ENCODE results near the gene SYNM. TPM values are rescaled to one million over a fixed set of nuclear protein-coding genes. Genes with fewer than 3 reads are reported as not detected.

SYNM gene
- total RNA-seq, 1 donor from 2014 or later: 1.4 TPM

- TF ChIP-seq CTCF (IDR thresholded peaks at IDR 0.05; ENCODE audit: unreplicated experiment): no peak
- no peaks in the 10 kb centered on the region for H3K36me3 Mint-ChIP-seq
- H3K27ac Mint-ChIP-seq: no peak overlapping the region
- H3K4me1 Mint-ChIP-seq: peaks cover 2% of the 10 kb centered on the region
- no peaks in the 10 kb centered on the region for H3K9me3 Mint-ChIP-seq
- peaks cover 61% of the 10 kb centered on the region for H3K27me3 Mint-ChIP-seq (ENCODE audit: low read depth)
- DNase-seq (ENCODE audit: low spot score in 2 of 2, unreplicated experiment in 2 of 2): no peak
- no peak overlapping the region for H3K4me3 Mint-ChIP-seq
These were observed 5.2 kb upstream of the SYNM start for GRCh38 chr15:99099661-99100060.

- peak; percentile 58 to 86 for DNase-seq (ENCODE audit: low spot score in 2 of 2, unreplicated experiment in 2 of 2)
- Mint-ChIP-seq H3K27me3 (ENCODE audit: low read depth) (peaks cover 64% of the 10 kb centered on the region), H3K9me3 (no peaks in the 10 kb centered on the region), H3K4me3 (peak overlapping the region; percentile 57), H3K36me3 (no peaks in the 10 kb centered on the region), H3K4me1 (peaks cover 2% of the 10 kb centered on the region), H3K27ac (no peak overlapping the region)
- TF ChIP-seq CTCF (IDR thresholded peaks at IDR 0.05; ENCODE audit: unreplicated experiment): peak; percentile 48
These were observed 4.4 kb upstream of the SYNM start for GRCh38 chr15:99100245-99101173.

GRCh38 chr15:99101501-99101900, 3.4 kb upstream of the SYNM start:
- Mint-ChIP-seq H3K9me3 (no peaks in the 10 kb centered on the region), H3K4me3 (no peak overlapping the region), H3K36me3 (no peaks in the 10 kb centered on the region), H3K4me1 (peaks cover 2% of the 10 kb centered on the region), H3K27me3 (ENCODE audit: low read depth) (peaks cover 70% of the 10 kb centered on the region), H3K27ac (no peak overlapping the region)
- TF ChIP-seq CTCF (IDR thresholded peaks at IDR 0.05; ENCODE audit: unreplicated experiment): no peak
- DNase-seq (ENCODE audit: low spot score in 2 of 2, unreplicated experiment in 2 of 2): no peak

DNA sequence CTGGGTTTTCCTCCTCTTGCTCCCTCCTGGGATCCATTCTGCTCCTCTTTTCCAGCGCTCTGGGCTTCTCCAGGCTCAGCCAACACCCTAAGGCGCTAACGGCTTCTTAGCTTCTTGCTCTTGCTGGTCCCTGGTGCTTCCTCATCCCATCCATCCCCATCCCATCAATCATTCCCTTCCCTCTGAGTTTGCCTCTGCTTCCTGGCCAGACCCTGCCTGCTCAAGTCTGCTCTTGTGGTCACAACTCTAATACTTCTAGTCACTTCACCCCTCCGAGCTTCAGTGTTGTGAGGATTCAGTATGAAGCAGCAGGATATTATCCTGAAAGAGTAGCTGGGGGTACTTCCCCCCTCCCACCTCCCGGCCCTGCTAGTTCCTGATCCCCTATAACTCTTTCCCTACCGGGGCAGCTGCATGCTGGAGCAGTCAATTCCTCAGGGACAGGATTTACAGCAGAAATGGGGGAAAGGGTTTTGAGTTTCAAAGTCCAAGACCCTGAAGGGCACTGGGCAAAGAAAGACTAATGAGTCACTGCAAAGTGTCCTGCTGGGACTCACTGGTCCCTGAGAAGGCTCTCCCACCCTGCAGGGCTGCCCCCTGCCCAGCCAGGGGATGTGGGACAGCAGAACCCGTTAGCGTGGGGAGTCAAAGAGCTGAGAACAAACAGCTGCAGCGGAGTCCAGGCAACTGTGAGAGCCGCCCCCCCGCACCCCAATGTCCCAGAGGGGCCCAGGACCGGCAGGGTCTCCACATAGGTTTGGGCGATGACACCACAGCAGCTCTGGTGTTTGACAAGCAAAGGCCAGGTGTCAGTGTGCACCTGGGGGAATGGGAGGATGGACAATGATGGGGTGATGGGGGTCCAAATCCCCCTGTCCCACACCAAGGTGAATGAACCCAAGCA, 2.3 kb upstream of the SYNM start:
- no peak for TF ChIP-seq CTCF (IDR thresholded peaks at IDR 0.05; ENCODE audit: unreplicated experiment)
- no peak overlapping the region for H3K4me3 Mint-ChIP-seq
- H3K36me3 Mint-ChIP-seq: no peaks in the 10 kb centered on the region
- no peaks in the 10 kb centered on the region for H3K9me3 Mint-ChIP-seq
- peaks cover 75% of the 10 kb centered on the region for H3K27me3 Mint-ChIP-seq (ENCODE audit: low read depth)
- H3K27ac Mint-ChIP-seq: no peak overlapping the region
- DNase-seq (ENCODE audit: low spot score in 2 of 2, unreplicated experiment in 2 of 2): no peak
- peaks cover 2% of the 10 kb centered on the region for H3K4me1 Mint-ChIP-seq

DNA sequence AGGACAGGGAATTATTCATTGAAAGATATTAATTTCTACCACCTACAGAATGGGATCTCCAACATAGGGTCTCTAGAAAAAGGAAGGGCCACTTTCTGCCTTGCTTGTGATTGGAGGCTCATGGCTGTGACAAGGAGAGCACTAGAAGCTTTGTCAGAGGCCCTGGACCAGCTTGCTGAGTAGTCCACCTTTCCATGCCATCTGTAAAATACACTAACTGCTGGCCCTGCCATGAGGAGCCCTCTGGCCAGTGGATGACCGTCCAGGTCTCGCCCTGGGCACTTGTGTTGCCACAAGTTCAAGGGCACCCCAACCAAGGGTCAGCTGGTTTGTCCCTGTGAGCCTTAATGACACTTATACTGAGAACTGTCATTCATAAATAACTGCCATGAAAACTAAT, 1.6 kb upstream of the SYNM start:
- Mint-ChIP-seq H3K4me3 (no peak overlapping the region), H3K27ac (no peak overlapping the region), H3K27me3 (ENCODE audit: low read depth) (peaks cover 78% of the 10 kb centered on the region), H3K9me3 (no peaks in the 10 kb centered on the region), H3K36me3 (no peaks in the 10 kb centered on the region), H3K4me1 (peaks cover 2% of the 10 kb centered on the region)
- no peak for TF ChIP-seq CTCF (IDR thresholded peaks at IDR 0.05; ENCODE audit: unreplicated experiment)
- peak in 1 of 2 experiments; percentile 11 for DNase-seq (ENCODE audit: low spot score in 2 of 2, unreplicated experiment in 2 of 2)
